WTC11 (cell line): ENCODE measurements around the gene ZBTB8A. TPM values are rescaled to one million over a fixed set of nuclear protein-coding genes. Genes with fewer than 3 reads are reported as not detected.

ENCODE experiments used
- ATAC-seq: fragments of 200-7000 bp; cut with Tn5 transposase; 2 replicates; pipeline ENCODE4 v1.10.0; 2021; ENCODE audit warnings: mild to moderate bottlenecking, moderate library complexity
- CTCF ChIA-PET: fragments of 300-600 bp; sonication (Branson Sonifier 250); formaldehyde crosslinking; loops from one replicate; lab custom pipeline; 2021; ENCODE audit warnings: antibody characterized with exemption; lab: Charles Lee
- POLR2A ChIA-PET: fragments of 350-600 bp; sonication (Branson Sonifier 250); formaldehyde crosslinking; loops from one replicate; lab custom pipeline; 2021; ENCODE audit warnings: antibody characterized with exemption; lab: Charles Lee
- DNase-seq: peaks from one replicate; pipeline ENCODE4 v3.0.0; 2021; ENCODE audit warnings: low spot score
- H3K27ac Mint-ChIP-seq: 2 replicates; pipeline ENCODE4 v1.8.0; 2021; ENCODE audit warnings: mixed read lengths
- H3K27me3 Mint-ChIP-seq: 2 replicates; pipeline ENCODE4 v1.8.0; 2021; ENCODE audit warnings: low read depth, mild to moderate bottlenecking, moderate library complexity, mixed read lengths
- H3K36me3 Mint-ChIP-seq: 2 replicates; pipeline ENCODE4 v1.8.0; 2021; ENCODE audit warnings: mixed read lengths
- H3K4me1 Mint-ChIP-seq: 2 replicates; pipeline ENCODE4 v1.8.0; 2022; ENCODE audit warnings: mixed read lengths
- H3K4me3 Mint-ChIP-seq: 2 replicates; pipeline ENCODE4 v1.8.0; 2021; ENCODE audit warnings: mild to moderate bottlenecking, moderate library complexity, mixed read lengths
- H3K9me3 Mint-ChIP-seq: 2 replicates; pipeline ENCODE4 v1.8.0; 2021; ENCODE audit warnings: mixed read lengths
- CBFB ChIP-seq: sonication (generic); formaldehyde crosslinking; IDR thresholded peaks from 2 replicates; pipeline ENCODE4 v1.8.1; 2022; ENCODE audit warnings: mild to moderate bottlenecking, low read depth, missing genetic modification reagents
- ETV6 ChIP-seq: sonication (generic); formaldehyde crosslinking; IDR thresholded peaks from 2 replicates; pipeline ENCODE4 v1.8.1; 2022; ENCODE audit warnings: mild to moderate bottlenecking, missing genetic modification reagents
- FOXJ3 ChIP-seq: sonication (generic); formaldehyde crosslinking; IDR thresholded peaks from 2 replicates; pipeline ENCODE4 v1.9.0; 2021; ENCODE audit warnings: missing genetic modification reagents, mild to moderate bottlenecking, borderline replicate concordance
- JAZF1 ChIP-seq: fragments of 250-450 bp; sonication (Bioruptor Pico); IDR thresholded peaks from 2 replicates; pipeline ENCODE4 v1.9.0; 2021; ENCODE audit warnings: moderate library complexity, mild to moderate bottlenecking, inconsistent platforms
- MXD4 ChIP-seq: fragments of 250-450 bp; sonication (Bioruptor Pico); IDR thresholded peaks from 2 replicates; pipeline ENCODE4 v1.8.0; 2021; ENCODE audit warnings: mild to moderate bottlenecking, moderate library complexity, borderline replicate concordance
- NR3C1 ChIP-seq: sonication (generic); formaldehyde crosslinking; conservative IDR thresholded peaks from 2 replicates; pipeline ENCODE4 v1.8.1; 2023; ENCODE audit warnings: low read depth, mild to moderate bottlenecking, missing genetic modification reagents
- OVOL2 ChIP-seq: fragments of 250-450 bp; sonication (Bioruptor Pico); IDR thresholded peaks from 2 replicates; pipeline ENCODE4 v1.9.0; 2021; ENCODE audit warnings: mild to moderate bottlenecking, borderline replicate concordance
- RELA ChIP-seq: sonication (generic); formaldehyde crosslinking; IDR thresholded peaks from 2 replicates; pipeline ENCODE4 v1.8.1; 2022; ENCODE audit warnings: missing genetic modification reagents, mild to moderate bottlenecking, borderline replicate concordance
- SMAD3 ChIP-seq: sonication (generic); formaldehyde crosslinking; IDR thresholded peaks from 2 replicates; pipeline ENCODE4 v1.8.0; 2022; ENCODE audit warnings: missing genetic modification reagents, mild to moderate bottlenecking, borderline replicate concordance
- TEAD1 ChIP-seq: sonication (generic); formaldehyde crosslinking; IDR thresholded peaks from 2 replicates; pipeline ENCODE4 v1.8.0; 2022; ENCODE audit warnings: mild to moderate bottlenecking, missing genetic modification reagents
- ZBTB21 ChIP-seq: sonication (generic); formaldehyde crosslinking; IDR thresholded peaks from 2 replicates; pipeline ENCODE4 v1.8.1; 2023; ENCODE audit warnings: mild to moderate bottlenecking, missing genetic modification reagents, borderline replicate concordance
- ZNF121 ChIP-seq: sonication (generic); formaldehyde crosslinking; IDR thresholded peaks from 2 replicates; pipeline ENCODE4 v1.8.0; 2023; ENCODE audit warnings: missing genetic modification reagents
- ZNF232 ChIP-seq: sonication (generic); formaldehyde crosslinking; IDR thresholded peaks from 2 replicates; pipeline ENCODE4 v1.8.0; 2022; ENCODE audit warnings: mild to moderate bottlenecking, missing genetic modification reagents
- ZNF396 ChIP-seq: fragments of 250-450 bp; sonication (Bioruptor Pico); IDR thresholded peaks from 2 replicates; pipeline ENCODE4 v1.8.0; 2021; ENCODE audit warnings: mild to moderate bottlenecking, moderate library complexity, borderline replicate concordance
- total RNA-seq: library from RNA; stranded (reverse); gene quantifications from 3 replicates; pipeline ENCODE4 v1.2.3, GENCODE V29; 2021
- TF ChIP-seq, protein P1 (sequence below): fragments of 250-450 bp; sonication (Bioruptor Pico); IDR thresholded peaks from 2 replicates; pipeline ENCODE4 v2.1.2; 2022; ENCODE audit warnings: mild to moderate bottlenecking, moderate library complexity
- TF ChIP-seq, protein P2 (sequence below): sonication (generic); formaldehyde crosslinking; conservative IDR thresholded peaks from 2 replicates; pipeline ENCODE4 v1.8.1; 2023; ENCODE audit warnings: mild to moderate bottlenecking, low read depth, missing genetic modification reagents, moderate library complexity
- TF ChIP-seq, protein P3 (sequence below): sonication (generic); formaldehyde crosslinking; IDR thresholded peaks from 2 replicates; pipeline ENCODE4 v1.8.1; 2023; ENCODE audit warnings: mild to moderate bottlenecking, missing genetic modification reagents
- TF ChIP-seq, protein P4 (sequence below): fragments of 250-450 bp; sonication (Bioruptor Pico); IDR thresholded peaks from 2 replicates; pipeline ENCODE4 v1.9.0; 2021; ENCODE audit warnings: mild to moderate bottlenecking
- TF ChIP-seq, protein P5 (sequence below): sonication (generic); formaldehyde crosslinking; IDR thresholded peaks from 2 replicates; pipeline ENCODE4 v1.8.0; 2022; ENCODE audit warnings: mild to moderate bottlenecking, missing genetic modification reagents

Gene ZBTB8A
- total RNA-seq, 1 experiment from 2014 or later: 7.7 TPM

DNA sequence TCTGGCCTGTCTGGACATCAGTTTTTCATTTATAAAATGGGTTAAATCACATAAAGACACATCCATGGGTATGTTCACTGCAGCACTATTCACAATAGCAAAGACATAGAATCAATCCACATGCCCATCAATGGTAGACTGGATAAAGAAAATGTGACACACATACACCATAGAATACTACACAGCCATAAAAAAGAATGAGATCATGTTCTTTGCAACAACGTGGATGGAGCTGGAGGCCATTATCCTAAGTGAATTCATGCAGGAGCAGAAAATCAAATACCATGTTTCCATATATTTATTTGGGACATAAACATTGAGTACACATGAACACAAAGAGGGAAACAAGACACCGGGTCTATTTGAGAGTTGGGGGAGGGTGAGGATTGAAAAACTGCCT is 83.0 kb downstream of the ZBTB8A start:
- no peak for TF ChIP-seq TEAD1 (CRISPR knock-in tag)
- TF ChIP-seq ZNF232 (CRISPR knock-in tag): no peak
- TF ChIP-seq, protein P1, sequence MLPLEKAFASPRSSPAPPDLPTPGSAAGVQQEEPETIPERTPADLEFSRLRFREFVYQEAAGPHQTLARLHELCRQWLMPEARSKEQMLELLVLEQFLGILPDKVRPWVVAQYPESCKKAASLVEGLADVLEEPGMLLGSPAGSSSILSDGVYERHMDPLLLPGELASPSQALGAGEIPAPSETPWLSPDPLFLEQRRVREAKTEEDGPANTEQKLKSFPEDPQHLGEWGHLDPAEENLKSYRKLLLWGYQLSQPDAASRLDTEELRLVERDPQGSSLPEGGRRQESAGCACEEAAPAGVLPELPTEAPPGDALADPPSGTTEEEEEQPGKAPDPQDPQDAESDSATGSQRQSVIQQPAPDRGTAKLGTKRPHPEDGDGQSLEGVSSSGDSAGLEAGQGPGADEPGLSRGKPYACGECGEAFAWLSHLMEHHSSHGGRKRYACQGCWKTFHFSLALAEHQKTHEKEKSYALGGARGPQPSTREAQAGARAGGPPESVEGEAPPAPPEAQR (CRISPR knock-in tag): no peak
- TF ChIP-seq, protein P2, sequence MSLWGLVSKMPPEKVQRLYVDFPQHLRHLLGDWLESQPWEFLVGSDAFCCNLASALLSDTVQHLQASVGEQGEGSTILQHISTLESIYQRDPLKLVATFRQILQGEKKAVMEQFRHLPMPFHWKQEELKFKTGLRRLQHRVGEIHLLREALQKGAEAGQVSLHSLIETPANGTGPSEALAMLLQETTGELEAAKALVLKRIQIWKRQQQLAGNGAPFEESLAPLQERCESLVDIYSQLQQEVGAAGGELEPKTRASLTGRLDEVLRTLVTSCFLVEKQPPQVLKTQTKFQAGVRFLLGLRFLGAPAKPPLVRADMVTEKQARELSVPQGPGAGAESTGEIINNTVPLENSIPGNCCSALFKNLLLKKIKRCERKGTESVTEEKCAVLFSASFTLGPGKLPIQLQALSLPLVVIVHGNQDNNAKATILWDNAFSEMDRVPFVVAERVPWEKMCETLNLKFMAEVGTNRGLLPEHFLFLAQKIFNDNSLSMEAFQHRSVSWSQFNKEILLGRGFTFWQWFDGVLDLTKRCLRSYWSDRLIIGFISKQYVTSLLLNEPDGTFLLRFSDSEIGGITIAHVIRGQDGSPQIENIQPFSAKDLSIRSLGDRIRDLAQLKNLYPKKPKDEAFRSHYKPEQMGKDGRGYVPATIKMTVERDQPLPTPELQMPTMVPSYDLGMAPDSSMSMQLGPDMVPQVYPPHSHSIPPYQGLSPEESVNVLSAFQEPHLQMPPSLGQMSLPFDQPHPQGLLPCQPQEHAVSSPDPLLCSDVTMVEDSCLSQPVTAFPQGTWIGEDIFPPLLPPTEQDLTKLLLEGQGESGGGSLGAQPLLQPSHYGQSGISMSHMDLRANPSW (CRISPR knock-in tag): no peak
- no peak for TF ChIP-seq ZBTB21 (CRISPR knock-in tag)
- no peak for TF ChIP-seq CBFB (CRISPR knock-in tag)
- no peak for TF ChIP-seq FOXJ3
- TF ChIP-seq, protein P3, sequence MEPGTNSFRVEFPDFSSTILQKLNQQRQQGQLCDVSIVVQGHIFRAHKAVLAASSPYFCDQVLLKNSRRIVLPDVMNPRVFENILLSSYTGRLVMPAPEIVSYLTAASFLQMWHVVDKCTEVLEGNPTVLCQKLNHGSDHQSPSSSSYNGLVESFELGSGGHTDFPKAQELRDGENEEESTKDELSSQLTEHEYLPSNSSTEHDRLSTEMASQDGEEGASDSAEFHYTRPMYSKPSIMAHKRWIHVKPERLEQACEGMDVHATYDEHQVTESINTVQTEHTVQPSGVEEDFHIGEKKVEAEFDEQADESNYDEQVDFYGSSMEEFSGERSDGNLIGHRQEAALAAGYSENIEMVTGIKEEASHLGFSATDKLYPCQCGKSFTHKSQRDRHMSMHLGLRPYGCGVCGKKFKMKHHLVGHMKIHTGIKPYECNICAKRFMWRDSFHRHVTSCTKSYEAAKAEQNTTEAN (CRISPR knock-in tag): no peak
- no peak for TF ChIP-seq RELA (CRISPR knock-in tag)
- TF ChIP-seq, protein P4, sequence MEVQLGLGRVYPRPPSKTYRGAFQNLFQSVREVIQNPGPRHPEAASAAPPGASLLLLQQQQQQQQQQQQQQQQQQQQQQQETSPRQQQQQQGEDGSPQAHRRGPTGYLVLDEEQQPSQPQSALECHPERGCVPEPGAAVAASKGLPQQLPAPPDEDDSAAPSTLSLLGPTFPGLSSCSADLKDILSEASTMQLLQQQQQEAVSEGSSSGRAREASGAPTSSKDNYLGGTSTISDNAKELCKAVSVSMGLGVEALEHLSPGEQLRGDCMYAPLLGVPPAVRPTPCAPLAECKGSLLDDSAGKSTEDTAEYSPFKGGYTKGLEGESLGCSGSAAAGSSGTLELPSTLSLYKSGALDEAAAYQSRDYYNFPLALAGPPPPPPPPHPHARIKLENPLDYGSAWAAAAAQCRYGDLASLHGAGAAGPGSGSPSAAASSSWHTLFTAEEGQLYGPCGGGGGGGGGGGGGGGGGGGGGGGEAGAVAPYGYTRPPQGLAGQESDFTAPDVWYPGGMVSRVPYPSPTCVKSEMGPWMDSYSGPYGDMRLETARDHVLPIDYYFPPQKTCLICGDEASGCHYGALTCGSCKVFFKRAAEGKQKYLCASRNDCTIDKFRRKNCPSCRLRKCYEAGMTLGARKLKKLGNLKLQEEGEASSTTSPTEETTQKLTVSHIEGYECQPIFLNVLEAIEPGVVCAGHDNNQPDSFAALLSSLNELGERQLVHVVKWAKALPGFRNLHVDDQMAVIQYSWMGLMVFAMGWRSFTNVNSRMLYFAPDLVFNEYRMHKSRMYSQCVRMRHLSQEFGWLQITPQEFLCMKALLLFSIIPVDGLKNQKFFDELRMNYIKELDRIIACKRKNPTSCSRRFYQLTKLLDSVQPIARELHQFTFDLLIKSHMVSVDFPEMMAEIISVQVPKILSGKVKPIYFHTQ (CRISPR knock-in tag): no peak
- TF ChIP-seq, protein P5, sequence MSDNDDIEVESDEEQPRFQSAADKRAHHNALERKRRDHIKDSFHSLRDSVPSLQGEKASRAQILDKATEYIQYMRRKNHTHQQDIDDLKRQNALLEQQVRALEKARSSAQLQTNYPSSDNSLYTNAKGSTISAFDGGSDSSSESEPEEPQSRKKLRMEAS (CRISPR knock-in tag): no peak
- Mint-ChIP-seq H3K4me3 (no peak overlapping the region), H3K27me3 (no peaks in the 10 kb centered on the region), H3K9me3 (0 out of 2 replicates have a peak, but pooled peaks cover 5% of the 10 kb centered on the region), H3K4me1 (no peaks in the 10 kb centered on the region), H3K27ac (no peak overlapping the region), H3K36me3 (peaks cover 22% of the 10 kb centered on the region)
- no peak for DNase-seq
- CTCF ChIA-PET: no interaction called here
- POLR2A ChIA-PET: interaction anchor here (1.0 kb wide), 1 partner anchor 15 kb away, joined by 3 read pairs; no protein-coding TSS in a partner anchor
- ATAC-seq: no peak

DNA sequence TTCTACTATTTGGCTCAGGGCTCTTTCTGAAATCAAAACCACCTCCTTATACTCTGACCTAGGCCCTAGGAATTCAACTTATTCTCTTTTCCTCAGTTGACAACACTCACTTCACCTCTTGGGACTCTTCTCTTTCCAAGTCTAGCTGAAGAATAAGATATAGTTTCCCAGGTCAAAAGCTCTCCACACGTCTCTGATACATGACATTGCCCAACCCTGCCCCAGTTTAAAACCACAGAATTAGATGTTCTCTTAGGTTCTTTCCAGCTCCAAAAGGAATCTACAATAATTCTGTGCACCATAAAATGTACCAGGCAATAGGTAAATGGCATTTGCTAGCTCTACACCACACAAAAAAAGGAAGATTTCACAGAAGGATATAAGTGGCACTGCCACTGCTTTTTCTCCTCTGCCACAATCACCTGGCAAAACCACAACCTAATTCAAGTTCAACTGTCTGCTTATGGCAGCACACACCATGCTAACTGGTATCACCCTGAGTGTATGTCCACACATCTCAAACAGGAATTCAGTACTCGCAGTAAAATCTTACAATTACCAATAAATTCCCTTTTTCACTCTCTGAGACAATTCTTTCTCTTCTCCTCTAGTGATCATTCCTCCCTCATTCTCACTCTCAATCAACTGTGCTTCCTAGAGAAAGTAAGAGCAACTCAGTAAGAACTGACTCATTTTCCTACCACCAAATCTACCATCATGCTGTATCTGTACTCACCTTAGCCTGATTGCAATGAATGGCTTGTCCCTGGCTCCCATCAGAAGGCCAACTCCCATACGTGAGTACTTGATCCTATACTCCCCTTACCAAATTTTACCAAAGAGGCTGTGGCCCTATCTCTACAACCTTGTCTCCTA is 83.8 kb downstream of the ZBTB8A start:
- CTCF ChIA-PET: no interaction called here
- H3K4me1 Mint-ChIP-seq: no peaks in the 10 kb centered on the region
- no peak for TF ChIP-seq MXD4 (CRISPR knock-in tag)
- TF ChIP-seq ETV6 (CRISPR knock-in tag): no peak
- TF ChIP-seq JAZF1 (CRISPR knock-in tag): no peak
- TF ChIP-seq SMAD3 (CRISPR knock-in tag): no peak
- no peak for TF ChIP-seq ZNF121 (CRISPR knock-in tag)
- TF ChIP-seq NR3C1 (CRISPR knock-in tag): no peak
- no peak for TF ChIP-seq OVOL2
- TF ChIP-seq ZNF396: no peak
- peaks cover 29% of the 10 kb centered on the region for H3K36me3 Mint-ChIP-seq
- DNase-seq (no peak), ATAC-seq (no peak)
- no peaks in the 10 kb centered on the region for H3K27me3 Mint-ChIP-seq
- no peak overlapping the region for H3K4me3 Mint-ChIP-seq
- POLR2A ChIA-PET: interaction anchor here (1.0 kb wide), 1 partner anchor 14 kb away, joined by 3 read pairs; no protein-coding TSS in a partner anchor
- 0 out of 2 replicates have a peak, but pooled peaks cover 5% of the 10 kb centered on the region for H3K9me3 Mint-ChIP-seq
- peak overlapping the region; percentile 47; the same call in 1 of the 2 replicates for H3K27ac Mint-ChIP-seq
